Measurements from ENCODE around the gene HERPUD2. TPM values are rescaled to one million over a fixed set of nuclear protein-coding genes. Genes with fewer than 3 reads are reported as not detected.

The HERPUD2 gene
- total and polyA plus RNA-seq, 2 donors (not counting 1 experiment from before 2014, with no cell fraction given) = 58.8 to 62.2 TPM

DNA sequence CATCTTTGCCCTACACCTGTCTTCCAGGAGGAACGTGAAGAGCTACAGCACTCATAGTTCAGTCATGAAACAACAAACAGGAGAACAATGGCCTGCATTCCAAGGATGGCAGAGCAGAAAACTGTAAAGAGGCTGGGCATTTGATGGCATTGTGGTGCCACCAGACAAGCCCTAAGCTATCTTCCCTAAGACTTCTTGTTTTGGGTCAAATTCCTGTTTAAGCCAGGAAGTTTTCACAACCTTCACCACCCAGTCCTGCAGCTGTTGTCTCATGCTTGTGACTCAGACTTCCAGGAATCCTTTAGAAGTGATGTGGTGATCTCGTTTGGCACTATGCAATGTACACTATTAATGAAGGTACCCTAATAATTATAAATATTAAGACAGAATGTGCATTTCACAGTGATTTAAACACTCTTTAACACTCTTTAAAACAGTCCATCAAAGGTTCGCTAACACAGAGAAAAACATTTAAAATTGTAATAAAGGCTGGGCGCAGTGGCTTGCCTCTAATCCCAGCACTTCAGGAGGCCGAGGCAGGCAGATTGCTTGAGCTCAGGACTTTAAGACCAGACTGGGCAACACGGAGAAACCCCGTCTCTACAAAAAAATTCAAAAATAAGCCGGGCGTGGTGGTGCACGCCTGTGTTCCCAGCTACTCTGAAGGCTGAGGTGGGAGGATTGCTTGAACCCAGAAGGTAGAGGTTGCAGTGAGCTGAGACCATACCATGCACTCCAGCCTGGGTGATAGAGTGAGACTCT is 2.7 kb upstream of the HERPUD2 start:
- Mint-ChIP-seq H3K4me1 (peaks cover 32% of the 10 kb centered on the region), H3K9me3 (ENCODE audit: insufficient read depth) (no peaks in the 10 kb centered on the region), H3K27ac (no peak overlapping the region), H3K4me3 (no peak overlapping the region), H3K27me3 (no peaks in the 10 kb centered on the region)
- ChIA-PET POLR2A (interaction anchor here (0.6 to 1.3 kb wide), 2 partner anchors 13 to 103 kb away, joined by 3 to 5 read pairs; partner anchors contain the start of gene SEPTIN7), CTCF (interaction anchor here (1.2 to 2.1 kb wide), 5 partner anchors 12 to 209 kb away, joined by 3 to 9 read pairs (median 6); no protein-coding TSS in a partner anchor)
- H3K4me3 ChIP-seq (ENCODE audit: control extremely low read depth in 1 of 5, extremely low read depth in 1 of 5, insufficient read depth in 1 of 5, low read depth in 2 of 5, low read length in 4 of 5) = no peak overlapping the region
- no peak overlapping the region for H2AFZ ChIP-seq (ENCODE audit: insufficient read depth, low read depth, low read length, poor library complexity, severe bottlenecking)
- peaks cover 22 to 25% of the 10 kb centered on the region in 2 donors for H3K4me1 ChIP-seq (ENCODE audit: control insufficient read depth in 2 of 2, insufficient read depth in 2 of 2, low read length in 2 of 2)
- no peak overlapping the region for H3K4me2 ChIP-seq (replicated peaks; ENCODE audit: low read depth, low read length, poor library complexity, severe bottlenecking)
- no peaks in the 10 kb centered on the region for H3K36me3 ChIP-seq (replicated peaks in 1 of 2; ENCODE audit: control extremely low read depth in 1 of 2, control insufficient read depth in 1 of 2, extremely low read depth in 1 of 2, insufficient read depth in 2 of 2, low read length in 1 of 2)
- intact Hi-C loops (cut with micrococcal nuclease) = loop anchor here (10.0 kb wide), 1 partner anchor 667 kb away; a partner anchor contains a TSS
- no peaks in the 10 kb centered on the region for H3K9me3 ChIP-seq (ENCODE audit: control extremely low read depth in 1 of 3, control insufficient read depth in 2 of 3, insufficient read depth in 1 of 3, low read length in 2 of 3)
- TF ChIP-seq, protein P1, sequence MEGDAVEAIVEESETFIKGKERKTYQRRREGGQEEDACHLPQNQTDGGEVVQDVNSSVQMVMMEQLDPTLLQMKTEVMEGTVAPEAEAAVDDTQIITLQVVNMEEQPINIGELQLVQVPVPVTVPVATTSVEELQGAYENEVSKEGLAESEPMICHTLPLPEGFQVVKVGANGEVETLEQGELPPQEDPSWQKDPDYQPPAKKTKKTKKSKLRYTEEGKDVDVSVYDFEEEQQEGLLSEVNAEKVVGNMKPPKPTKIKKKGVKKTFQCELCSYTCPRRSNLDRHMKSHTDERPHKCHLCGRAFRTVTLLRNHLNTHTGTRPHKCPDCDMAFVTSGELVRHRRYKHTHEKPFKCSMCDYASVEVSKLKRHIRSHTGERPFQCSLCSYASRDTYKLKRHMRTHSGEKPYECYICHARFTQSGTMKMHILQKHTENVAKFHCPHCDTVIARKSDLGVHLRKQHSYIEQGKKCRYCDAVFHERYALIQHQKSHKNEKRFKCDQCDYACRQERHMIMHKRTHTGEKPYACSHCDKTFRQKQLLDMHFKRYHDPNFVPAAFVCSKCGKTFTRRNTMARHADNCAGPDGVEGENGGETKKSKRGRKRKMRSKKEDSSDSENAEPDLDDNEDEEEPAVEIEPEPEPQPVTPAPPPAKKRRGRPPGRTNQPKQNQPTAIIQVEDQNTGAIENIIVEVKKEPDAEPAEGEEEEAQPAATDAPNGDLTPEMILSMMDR (IDR thresholded peaks at IDR 0.05) = no peak
- no peak for TF ChIP-seq EZH2 (IDR thresholded peaks at IDR 0.05; ENCODE audit: borderline replicate concordance, insufficient read depth, low read depth, low read length, poor library complexity, severe bottlenecking)
- no peaks in the 10 kb centered on the region for H3K27me3 ChIP-seq (replicated peaks in 1 of 4; ENCODE audit: control extremely low read depth in 1 of 4, control insufficient read depth in 3 of 4, insufficient read depth in 4 of 4, low read length in 3 of 4)
- H3K27ac ChIP-seq (ENCODE audit: low read length in 2 of 2) = no peak overlapping the region
- DNase-seq = no peak
- WGBS (ENCODE audit: insufficient coverage) = 96% methylated on average over 5 of the region's 10 CpGs
- peaks cover 7% of the 10 kb centered on the region for H4K20me1 ChIP-seq (ENCODE audit: control insufficient read depth, insufficient read depth, low read length, poor library complexity, severe bottlenecking)
- ATAC-seq (ENCODE audit: low read depth) = no peak
- H3K79me2 ChIP-seq (ENCODE audit: control insufficient read depth, insufficient read depth, low read length) = peaks cover 34% of the 10 kb centered on the region
- no peak overlapping the region for H3K9ac ChIP-seq (ENCODE audit: low read length)

DNA sequence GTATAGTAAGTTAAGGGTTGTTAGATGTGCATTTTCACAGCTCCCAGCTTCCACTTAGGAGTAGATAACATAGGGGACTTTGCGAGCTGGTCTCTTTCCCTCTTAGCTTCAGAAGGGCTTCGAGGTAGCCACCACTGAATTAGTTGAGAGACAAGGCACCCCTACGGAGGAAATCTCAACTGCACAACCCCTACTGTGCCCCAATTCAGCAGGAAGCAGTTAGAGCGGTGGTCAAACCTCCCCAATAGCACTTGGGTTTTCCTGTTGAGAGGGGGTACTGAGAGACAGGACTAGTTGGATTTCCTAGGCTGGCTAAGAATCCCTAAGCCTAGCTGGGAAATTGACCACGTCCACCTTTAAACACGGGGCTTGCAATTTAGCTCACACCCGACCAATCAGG is 1.1 kb upstream of the HERPUD2 start:
- H3K4me3 ChIP-seq (ENCODE audit: control extremely low read depth in 1 of 5, extremely low read depth in 1 of 5, insufficient read depth in 1 of 5, low read depth in 2 of 5, low read length in 4 of 5) = peak overlapping the region in 3 of 5 experiments; percentile 79 to 98 (median 94)
- WGBS (ENCODE audit: insufficient coverage) = 58% methylated on average over 4 of the region's 7 CpGs
- H3K36me3 ChIP-seq (replicated peaks in 1 of 2; ENCODE audit: control extremely low read depth in 1 of 2, control insufficient read depth in 1 of 2, extremely low read depth in 1 of 2, insufficient read depth in 2 of 2, low read length in 1 of 2) = no peaks in the 10 kb centered on the region
- peak overlapping the region; percentile 98 for H3K4me3 Mint-ChIP-seq
- CTCF ChIA-PET = interaction anchor here (0.8 to 2.5 kb wide), 8 partner anchors 8 to 221 kb away, joined by 3 to 14 read pairs (median 6); partner anchors contain the start of gene SEPTIN7
- no peaks in the 10 kb centered on the region for H3K9me3 Mint-ChIP-seq (ENCODE audit: insufficient read depth)
- no peaks in the 10 kb centered on the region for H3K27me3 Mint-ChIP-seq
- H4K20me1 ChIP-seq (ENCODE audit: control insufficient read depth, insufficient read depth, low read length, poor library complexity, severe bottlenecking) = peaks cover 12% of the 10 kb centered on the region
- peaks cover 36 to 38% of the 10 kb centered on the region in 2 donors for H3K4me1 ChIP-seq (ENCODE audit: control insufficient read depth in 2 of 2, insufficient read depth in 2 of 2, low read length in 2 of 2)
- H3K9ac ChIP-seq (ENCODE audit: low read length) = peak overlapping the region; percentile 91
- H3K4me2 ChIP-seq (replicated peaks; ENCODE audit: low read depth, low read length, poor library complexity, severe bottlenecking) = peak overlapping the region; percentile 85
- H3K4me1 Mint-ChIP-seq = peaks cover 48% of the 10 kb centered on the region
- peaks cover 50% of the 10 kb centered on the region for H3K79me2 ChIP-seq (ENCODE audit: control insufficient read depth, insufficient read depth, low read length)
- no peaks in the 10 kb centered on the region for H3K9me3 ChIP-seq (ENCODE audit: control extremely low read depth in 1 of 3, control insufficient read depth in 2 of 3, insufficient read depth in 1 of 3, low read length in 2 of 3)
- H2AFZ ChIP-seq (ENCODE audit: insufficient read depth, low read depth, low read length, poor library complexity, severe bottlenecking) = peak overlapping the region; percentile 96
- H3K27ac ChIP-seq (ENCODE audit: low read length in 2 of 2) = no peak overlapping the region
- ATAC-seq (ENCODE audit: low read depth) (no peak), DNase-seq (peak; percentile 14)
- intact Hi-C loops (cut with micrococcal nuclease) = loop anchor here (1.0 to 10.0 kb wide), 5 partner anchors 13 to 669 kb away; a partner anchor contains a TSS
- TF ChIP-seq EZH2 (IDR thresholded peaks at IDR 0.05; ENCODE audit: borderline replicate concordance, insufficient read depth, low read depth, low read length, poor library complexity, severe bottlenecking) = no peak
- TF ChIP-seq, protein P1 (IDR thresholded peaks at IDR 0.05) = no peak
- POLR2A ChIA-PET = interaction anchor here (1.1 to 2.7 kb wide), 2 partner anchors 104 to 143 kb away, joined by 4 to 30 read pairs; partner anchors contain the start of gene SEPTIN7
- H3K27ac Mint-ChIP-seq = peak overlapping the region; percentile 97
- no peaks in the 10 kb centered on the region for H3K27me3 ChIP-seq (replicated peaks in 1 of 4; ENCODE audit: control extremely low read depth in 1 of 4, control insufficient read depth in 3 of 4, insufficient read depth in 4 of 4, low read length in 3 of 4)
